HG03066 (cell line): ENCODE measurements around the gene PML.
"Not testable (repeated sequence)": the region's sequence is repeated elsewhere in the genome, so short reads cannot be mapped to it uniquely, and the experiment has no call there.

Experiments
- ATAC-seq: cut with Tn5 transposase; IDR thresholded peaks from one replicate; pipeline ENCODE4 v1.9.1; 2021; ENCODE audit warnings: low read depth; ENCODE audit not compliant: unreplicated experiment

PML gene

DNA sequence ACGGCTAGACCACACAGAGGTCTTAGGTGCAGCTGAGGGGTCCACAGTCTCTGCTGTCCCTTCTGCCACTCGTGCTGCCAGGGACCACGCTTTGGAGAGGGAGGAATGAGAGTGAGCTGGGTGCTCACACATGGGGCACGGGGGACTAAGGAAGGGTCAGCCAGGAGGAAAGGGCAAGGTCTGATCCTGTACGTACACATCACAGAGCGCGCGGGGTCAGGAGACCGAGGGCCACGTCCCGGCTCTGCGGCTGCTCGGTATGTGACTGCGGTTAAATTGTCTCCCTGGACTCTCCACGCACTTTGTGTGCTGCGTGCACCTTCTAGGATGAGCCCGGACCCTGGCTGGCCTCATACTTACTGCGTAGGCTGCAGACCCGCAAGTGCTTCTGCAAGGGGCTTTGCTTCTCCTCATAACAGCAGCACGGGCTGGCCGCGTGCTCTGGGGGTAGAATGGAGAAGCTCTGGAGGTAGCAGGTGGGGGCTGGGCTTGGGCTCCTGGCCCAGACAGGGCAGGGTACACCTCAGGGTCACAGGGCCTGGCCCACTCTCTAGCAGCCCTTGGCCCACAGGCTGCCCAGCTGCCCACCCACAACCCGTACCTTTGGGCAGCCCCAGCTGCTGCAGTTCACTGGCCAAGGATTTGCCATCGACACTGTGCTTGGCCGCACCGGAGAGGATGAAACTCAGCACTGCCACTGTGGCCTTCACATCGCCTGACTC, 102.4 kb downstream of the PML start:
- ATAC-seq = not testable (repeated sequence)
